Neural progenitor cell (in vitro differentiated cells): ENCODE results near the gene LIN7C.

Experiments used
- CTCF ChIP-seq: fragments of 200-600 bp; sonication (generic); IDR thresholded peaks from 2 replicates; pipeline ENCODE4 v1.5.1; 2017; ENCODE audit warnings: antibody characterized with exemption, mild to moderate bottlenecking
- EZH2 ChIP-seq: fragments of 200-600 bp; sonication (generic); IDR thresholded peaks from 2 replicates; pipeline ENCODE4 v1.6.1; 2017; ENCODE audit warnings: antibody characterized with exemption, mild to moderate bottlenecking, moderate library complexity

GRCh38 chr11:27496461-27496860 lies 10.1 kb downstream of the LIN7C start:
- TF ChIP-seq CTCF (no peak), EZH2 (no peak)
